Adrenal gland (tissue), 5 donors: ENCODE results near the gene AGBL3.

Experiments used
- CTCF ChIP-seq, 6 experiments: fragments of 450-650 bp in 4 of 6; fragments of 200-600 bp in 2 of 6; sonication (generic) in 1 of 6; IDR thresholded peaks; 1 replicate in 5 of 6; 2 replicates in 1 of 6; pipeline versions ENCODE4 v1.5.1 to v1.8.0; 2016 to 2021; ENCODE audit warnings: antibody characterized with exemption in 6 of 6, mild to moderate bottlenecking in 2 of 6, moderate library complexity in 1 of 6
- POLR2A ChIP-seq, 2 donors: fragments of 450-650 bp; IDR thresholded peaks; one replicate each; pipeline ENCODE4 v1.6.1; 2017; ENCODE audit warnings: antibody characterized with exemption in 2 of 2, mild to moderate bottlenecking in 2 of 2, moderate library complexity in 1 of 2
- donor health status: DM: no; HTN: no; CAD: no.

GRCh38 chr7:135151132-135151531 lies 164.8 kb downstream of the AGBL3 start:
- TF ChIP-seq CTCF (IDR thresholded peaks at IDR 0.05) (no peak), POLR2A (IDR thresholded peaks at IDR 0.05) (no peak)
